DMS53 treated with DMSO at 0.1 percent for 48 hours (cell line): ENCODE measurements around the gene ADGRF4.
"Not testable (repeated sequence)": the region's sequence is repeated elsewhere in the genome, so short reads cannot be mapped to it uniquely, and the experiment has no call there.

ENCODE experiments used
- DNase-seq: peaks from one replicate; lab custom pipeline; 2025; ENCODE audit not compliant: unreplicated experiment; lab: John Stamatoyannopoulos, UW

ADGRF4 gene

DNA sequence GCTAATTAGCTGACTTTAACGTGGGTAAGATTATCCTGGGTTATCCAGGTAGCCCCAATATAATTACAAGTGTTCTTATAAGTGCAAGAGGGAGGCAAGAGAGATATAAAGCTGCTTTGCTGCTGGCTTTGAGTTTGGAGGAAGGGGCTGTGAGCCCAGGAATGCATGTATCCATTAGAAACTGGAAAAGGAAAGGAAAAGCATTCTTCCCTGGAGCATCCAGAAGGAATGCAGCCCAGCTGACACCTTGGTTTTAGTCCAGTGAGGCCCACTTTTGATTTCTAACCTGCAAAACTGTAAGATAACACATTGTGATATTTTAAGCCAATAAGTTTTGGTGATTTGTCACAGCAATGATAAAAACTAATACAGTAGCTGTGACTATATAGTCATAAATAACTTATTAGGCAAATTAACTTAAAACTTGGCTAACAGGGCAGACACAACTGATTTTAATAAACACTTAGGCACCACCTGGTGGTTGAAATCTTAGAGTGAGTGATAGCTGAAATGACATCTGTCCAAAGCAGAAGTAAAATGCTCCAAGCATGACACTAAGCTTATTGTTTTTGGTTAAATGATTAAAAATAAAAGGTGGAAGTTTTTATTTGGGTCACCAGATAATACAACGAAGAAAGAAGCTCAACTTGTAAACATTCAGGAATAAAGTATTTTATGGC is 35.6 kb downstream of the ADGRF4 start:
- peak; percentile 26 for DNase-seq

DNA sequence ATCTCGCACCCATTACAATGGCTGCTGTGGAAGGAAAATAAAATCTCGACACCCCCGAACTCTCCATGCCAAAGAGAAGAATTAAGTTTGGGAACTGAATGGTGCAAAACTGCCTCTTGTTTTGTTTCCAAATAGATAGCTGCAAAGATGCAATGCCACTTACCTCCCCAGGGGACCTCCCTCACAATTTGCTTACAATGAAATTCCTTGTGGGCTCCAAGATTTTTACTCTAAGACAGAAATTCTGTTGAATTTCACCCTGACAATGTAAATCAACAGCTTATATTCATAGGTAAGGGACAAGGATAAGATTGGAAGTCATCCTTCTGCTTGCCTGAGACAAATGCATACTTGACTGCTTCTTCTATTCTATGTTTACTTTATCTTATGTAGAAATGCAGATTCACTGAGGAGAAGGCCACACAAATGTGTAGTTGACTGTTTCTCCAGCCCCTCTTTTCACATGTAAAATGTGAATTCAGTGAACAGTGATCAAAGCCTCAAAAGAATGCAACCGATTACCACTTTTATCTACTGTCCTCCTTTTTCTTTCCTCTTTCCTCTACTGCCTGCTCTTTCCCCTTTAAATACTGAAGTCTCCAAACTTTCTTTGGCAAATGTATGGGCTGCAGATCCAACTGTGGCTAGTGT is 36.6 kb downstream of the ADGRF4 start:
- DNase-seq: no peak

DNA sequence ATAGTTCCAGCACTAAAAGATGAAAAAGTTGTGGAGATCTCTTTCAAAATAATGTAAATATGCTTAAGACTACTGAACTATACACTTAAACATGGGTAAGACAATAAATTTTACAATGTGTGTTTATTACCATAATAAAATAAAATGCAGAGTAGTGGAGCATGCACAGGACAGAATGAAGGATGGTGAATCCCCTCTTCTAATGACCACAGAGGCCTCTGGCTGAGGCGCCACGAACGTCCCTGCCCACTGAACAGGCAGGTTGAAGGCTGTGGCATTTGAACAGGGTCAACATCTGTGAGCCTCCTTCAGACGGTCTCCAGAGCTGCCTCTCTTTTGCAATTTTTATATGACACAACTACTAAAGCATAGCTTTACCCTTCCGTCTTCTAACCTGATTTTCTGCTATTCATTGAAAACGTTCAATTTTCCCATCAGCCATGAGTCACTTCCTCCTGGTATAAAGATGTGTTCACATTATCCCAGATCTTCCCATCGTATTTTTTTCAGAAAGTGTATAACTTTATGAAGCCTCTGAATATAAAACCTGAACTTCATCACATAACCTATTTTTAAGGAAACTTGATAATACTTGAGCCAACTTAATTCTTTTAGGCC is 37.8 kb downstream of the ADGRF4 start:
- no peak for DNase-seq

DNA sequence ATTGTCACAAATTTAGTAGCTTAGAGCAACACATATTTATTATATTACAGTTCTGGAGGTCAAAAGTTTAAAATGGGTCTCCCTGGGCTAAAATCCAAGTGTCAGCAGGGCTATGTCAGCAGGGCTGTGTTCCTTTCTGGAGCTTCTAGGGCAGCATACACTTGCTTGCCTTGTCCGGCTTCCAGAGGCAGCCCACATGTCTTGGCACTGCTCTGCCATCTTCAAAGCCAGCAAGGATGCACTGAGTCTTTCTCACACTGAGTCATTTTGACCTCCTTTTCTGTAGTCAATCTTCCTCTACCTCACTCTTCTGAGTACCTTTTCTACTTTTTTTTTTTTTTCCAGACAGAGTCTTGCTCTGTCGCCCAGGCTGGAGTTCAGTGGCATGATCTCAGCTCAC is 39.0 kb downstream of the ADGRF4 start:
- DNase-seq: no peak

DNA sequence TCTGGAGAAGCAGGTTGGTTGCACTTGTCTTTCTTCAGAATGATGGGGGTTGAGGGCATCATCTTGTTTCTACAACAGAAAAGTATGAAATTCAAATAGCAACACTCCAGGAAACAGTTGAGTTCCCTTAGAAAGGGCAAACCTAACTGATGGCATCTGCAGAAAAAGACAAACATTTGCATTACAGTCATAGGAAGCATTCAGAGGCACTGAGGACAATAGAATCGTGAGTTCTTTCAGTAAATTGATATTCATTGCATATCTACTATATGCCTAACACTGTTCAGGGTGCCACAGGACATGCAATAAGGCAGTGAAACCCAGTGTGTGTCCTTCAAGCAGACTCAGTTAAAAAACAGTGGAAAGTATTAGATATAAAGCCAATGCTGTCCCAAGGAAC is 42.3 kb downstream of the ADGRF4 start:
- peak; percentile 3 for DNase-seq

DNA sequence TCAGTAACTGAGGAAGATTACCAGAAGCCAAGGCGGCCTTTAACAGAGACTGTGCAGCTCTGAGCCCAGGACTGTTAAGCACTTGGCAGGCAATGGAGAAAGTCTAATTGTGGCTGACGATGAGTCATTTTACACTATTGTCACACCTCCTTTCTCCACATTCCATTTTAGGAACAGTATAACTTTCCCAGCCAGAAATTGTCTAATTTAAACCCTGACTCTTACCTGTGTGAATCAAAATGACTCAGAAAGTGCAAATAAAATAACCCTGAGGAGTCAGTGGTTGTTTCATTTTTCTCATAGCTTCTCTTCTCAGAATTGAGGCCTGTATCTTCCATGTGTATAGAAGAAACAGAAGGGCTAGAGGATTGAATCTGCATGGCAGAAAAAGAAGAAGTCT is 43.4 kb downstream of the ADGRF4 start:
- DNase-seq: peak; percentile 24

DNA sequence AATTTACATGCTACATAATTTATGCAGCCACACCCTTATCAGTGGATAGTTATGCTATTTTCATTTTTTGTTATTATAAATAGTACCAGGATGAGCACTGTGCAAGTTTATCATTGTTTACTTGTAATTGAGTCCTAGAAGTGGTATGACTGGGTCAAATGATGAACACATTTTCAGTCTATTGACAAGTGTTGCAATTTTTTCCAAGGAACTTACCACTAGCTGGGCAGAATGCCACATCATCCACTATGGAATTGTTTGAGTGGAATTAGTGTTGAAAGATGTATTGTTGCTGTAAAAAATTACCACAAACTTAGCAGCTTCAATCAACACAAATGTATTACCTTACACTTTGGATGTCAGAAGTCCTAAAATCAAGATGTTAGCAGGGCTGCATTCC is 45.4 kb downstream of the ADGRF4 start:
- no peak for DNase-seq

DNA sequence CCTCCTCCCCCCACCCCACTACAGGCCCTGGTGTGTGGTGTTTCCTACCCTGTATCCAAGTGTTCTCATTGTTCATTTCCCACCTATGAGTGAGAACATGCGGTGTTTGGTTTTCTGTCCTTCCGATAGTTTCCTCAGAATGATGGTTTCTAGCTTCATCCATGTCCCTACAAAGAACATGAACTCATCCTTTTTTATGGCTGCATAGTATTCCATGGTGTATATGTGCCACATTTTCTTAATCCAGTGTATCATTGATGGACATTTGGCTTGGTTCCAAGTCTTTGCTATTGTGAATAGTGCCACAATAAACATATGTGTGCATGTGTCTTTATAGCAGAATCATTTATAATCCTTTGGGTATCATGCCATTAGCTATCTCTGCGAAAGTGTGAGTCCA is 46.9 kb downstream of the ADGRF4 start:
- not testable (repeated sequence) for DNase-seq

DNA sequence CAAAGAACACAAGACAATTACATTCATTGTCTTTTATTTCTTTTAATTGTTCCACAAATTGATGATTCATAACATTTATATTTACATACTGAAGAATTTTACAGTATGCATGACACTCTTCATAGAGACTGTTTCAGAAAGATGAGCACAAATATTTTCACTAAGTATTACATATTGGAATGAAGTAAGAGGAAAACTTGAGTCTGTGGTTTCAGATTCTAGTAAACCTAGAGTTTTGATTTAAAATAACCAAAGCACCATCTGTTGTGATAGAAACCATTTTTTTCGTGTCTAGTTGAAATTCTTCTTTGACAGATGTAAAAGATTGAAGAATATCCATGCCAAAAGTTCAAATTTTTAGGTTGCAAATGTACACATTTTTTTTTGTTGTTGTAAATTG is 51.4 kb downstream of the ADGRF4 start:
- DNase-seq: no peak

- DNase-seq: no peak
These were observed 54.4 kb downstream of the ADGRF4 start for GRCh38 chr6:47752801-47753200.

- DNase-seq: no peak
These were observed 61.0 kb downstream of the ADGRF4 start for GRCh38 chr6:47759364-47759763.

GRCh38 chr6:47762502-47762901 is 64.1 kb downstream of the ADGRF4 start:
- DNase-seq: no peak

GRCh38 chr6:47766445-47766844 is 68.1 kb downstream of the ADGRF4 start:
- no peak for DNase-seq

GRCh38 chr6:47767102-47767501 is 68.7 kb downstream of the ADGRF4 start:
- no peak for DNase-seq

GRCh38 chr6:47769982-47770381 is 71.6 kb downstream of the ADGRF4 start:
- DNase-seq: no peak
